OCI-LY1 (cell line): ENCODE measurements around the gene ARHGAP44.

Experiments used
- H2AFZ ChIP-seq: fragments of 200-600 bp; sonication (generic), shearing (Covaris generic); 2 replicates; pipeline ENCODE4 v1.6.0; 2014; ENCODE audit warnings: antibody characterized with exemption, mild to moderate bottlenecking, low read length
- H3F3A ChIP-seq: fragments of 200-600 bp; sonication (generic), shearing (Covaris generic); 2 replicates; pipeline ENCODE4 v1.6.0; 2014; ENCODE audit warnings: mild to moderate bottlenecking, antibody characterized with exemption, low read length, moderate library complexity; ENCODE audit not compliant: insufficient read depth
- H3K27ac ChIP-seq: fragments of 200-600 bp; sonication (generic); 2 replicates; pipeline ENCODE4 v1.5.1; 2014; ENCODE audit warnings: low read length, mixed run types, mild to moderate bottlenecking, low read depth; ENCODE audit not compliant: poor library complexity, severe bottlenecking
- H3K27me3 ChIP-seq: fragments of 200-600 bp; sonication (generic); 2 replicates; pipeline ENCODE4 v1.6.0; 2014; ENCODE audit warnings: antibody characterized with exemption, mild to moderate bottlenecking, low read length, moderate library complexity; ENCODE audit not compliant: insufficient read depth
- H3K36me3 ChIP-seq: fragments of 200-600 bp; sonication (generic); 2 replicates; pipeline ENCODE4 v1.6.1; 2014; ENCODE audit warnings: mild to moderate bottlenecking, antibody characterized with exemption, low read length, moderate library complexity, mixed read lengths; ENCODE audit not compliant: insufficient read depth
- H3K4me1 ChIP-seq: fragments of 200-600 bp; sonication (generic); 2 replicates; pipeline ENCODE4 v1.5.1; 2014; ENCODE audit warnings: mild to moderate bottlenecking, low read length, moderate library complexity; ENCODE audit not compliant: insufficient read depth, severe bottlenecking
- H3K4me2 ChIP-seq: fragments of 200-600 bp; sonication (generic), shearing (Covaris generic); 2 replicates; pipeline ENCODE4 v1.6.1; 2014; ENCODE audit warnings: low read length
- H3K4me3 ChIP-seq: fragments of 200-600 bp; sonication (generic); 2 replicates; pipeline ENCODE4 v1.5.1; 2014; ENCODE audit warnings: low read length, low read depth, mild to moderate bottlenecking, mixed read lengths; ENCODE audit not compliant: poor library complexity, severe bottlenecking
- H3K79me2 ChIP-seq: fragments of 200-600 bp; shearing (Covaris generic); 2 replicates; pipeline ENCODE4 v1.6.1; 2016; ENCODE audit warnings: mixed run types, low read length, mixed read lengths; ENCODE audit not compliant: insufficient read depth
- H3K9ac ChIP-seq: fragments of 200-600 bp; sonication (generic), shearing (Covaris generic); 2 replicates; pipeline ENCODE4 v1.6.1; 2014; ENCODE audit warnings: mild to moderate bottlenecking, low read length, mixed read lengths
- H3K9me2 ChIP-seq: fragments of 200-600 bp; sonication (generic), shearing (Covaris generic); 2 replicates; pipeline ENCODE4 v1.6.1; 2014; ENCODE audit warnings: low read depth, mild to moderate bottlenecking, low read length, mixed read lengths
- H3K9me3 ChIP-seq: fragments of 200-600 bp; shearing (Covaris generic); 2 replicates; pipeline ENCODE4 v1.6.1; 2014; ENCODE audit warnings: low read length, mixed read lengths
- H4K20me1 ChIP-seq: fragments of 200-600 bp; sonication (generic), shearing (Covaris generic); 2 replicates; pipeline ENCODE4 v1.6.0; 2016; ENCODE audit warnings: mild to moderate bottlenecking, low read length; ENCODE audit not compliant: insufficient read depth
- CTCF ChIP-seq: fragments of 200-600 bp; sonication (generic), shearing (Covaris generic); IDR thresholded peaks from 2 replicates; pipeline ENCODE4 v1.5.1; 2017; ENCODE audit warnings: mild to moderate bottlenecking, antibody characterized with exemption, low read length, moderate library complexity, mixed read lengths
- EZH2 ChIP-seq: fragments of 200-600 bp; sonication (generic), shearing (Covaris generic); IDR thresholded peaks from 2 replicates; pipeline ENCODE4 v1.8.0; 2017; ENCODE audit warnings: borderline replicate concordance, mixed run types, mild to moderate bottlenecking, antibody characterized with exemption, low read length, moderate library complexity, mixed read lengths

The ARHGAP44 gene

GRCh38 chr17:12898110-12898509, 108.8 kb downstream of the ARHGAP44 start:
- no peaks in the 10 kb centered on the region for H3K4me1 ChIP-seq
- H3K4me3 ChIP-seq: no peak overlapping the region
- no peaks in the 10 kb centered on the region for H3K9me3 ChIP-seq
- H4K20me1 ChIP-seq: no peaks in the 10 kb centered on the region
- H3K36me3 ChIP-seq: no peaks in the 10 kb centered on the region
- H3K9me2 ChIP-seq: no peaks in the 10 kb centered on the region
- no peaks in the 10 kb centered on the region for H3F3A ChIP-seq
- no peak overlapping the region for H2AFZ ChIP-seq
- no peak overlapping the region for H3K9ac ChIP-seq
- no peak overlapping the region for H3K4me2 ChIP-seq
- no peak overlapping the region for H3K27ac ChIP-seq
- H3K79me2 ChIP-seq: no peaks in the 10 kb centered on the region
- no peak for TF ChIP-seq CTCF
- no peak for TF ChIP-seq EZH2
- no peaks in the 10 kb centered on the region; the same call in 1 of the 2 replicates for H3K27me3 ChIP-seq

- no peak overlapping the region for H3K27ac ChIP-seq
- H3K27me3 ChIP-seq: no peaks in the 10 kb centered on the region; the same call in 1 of the 2 replicates
- H3K9me2 ChIP-seq: no peaks in the 10 kb centered on the region
- no peaks in the 10 kb centered on the region for H3F3A ChIP-seq
- H4K20me1 ChIP-seq: no peaks in the 10 kb centered on the region
- H3K9me3 ChIP-seq: no peaks in the 10 kb centered on the region
- H3K79me2 ChIP-seq: no peaks in the 10 kb centered on the region
- H3K4me2 ChIP-seq: no peak overlapping the region
- no peak overlapping the region for H2AFZ ChIP-seq
- no peak overlapping the region for H3K4me3 ChIP-seq
- no peaks in the 10 kb centered on the region for H3K4me1 ChIP-seq
- TF ChIP-seq CTCF: no peak
- TF ChIP-seq EZH2: no peak
- H3K36me3 ChIP-seq: no peaks in the 10 kb centered on the region
- no peak overlapping the region for H3K9ac ChIP-seq
These were observed 110.3 kb downstream of the ARHGAP44 start for GRCh38 chr17:12899604-12900003.

- H3K4me3 ChIP-seq: no peak overlapping the region
- no peaks in the 10 kb centered on the region for H3K36me3 ChIP-seq
- no peak overlapping the region for H3K4me2 ChIP-seq
- TF ChIP-seq CTCF (no peak), EZH2 (no peak)
- no peaks in the 10 kb centered on the region for H3K9me2 ChIP-seq
- no peaks in the 10 kb centered on the region for H3K79me2 ChIP-seq
- H4K20me1 ChIP-seq: no peaks in the 10 kb centered on the region
- H3F3A ChIP-seq: no peaks in the 10 kb centered on the region
- H2AFZ ChIP-seq: no peak overlapping the region
- no peaks in the 10 kb centered on the region for H3K9me3 ChIP-seq
- H3K27ac ChIP-seq: no peak overlapping the region
- no peak overlapping the region for H3K9ac ChIP-seq
- H3K27me3 ChIP-seq: no peaks in the 10 kb centered on the region; the same call in 1 of the 2 replicates
- H3K4me1 ChIP-seq: no peaks in the 10 kb centered on the region
These were observed 111.2 kb downstream of the ARHGAP44 start for GRCh38 chr17:12900474-12900873.
